ENCODE measurements around the gene LRRC59.
A peak's percentile ranks its signal among the peaks of the same experiment; 100 is the strongest.

LRRC59 gene

DNA sequence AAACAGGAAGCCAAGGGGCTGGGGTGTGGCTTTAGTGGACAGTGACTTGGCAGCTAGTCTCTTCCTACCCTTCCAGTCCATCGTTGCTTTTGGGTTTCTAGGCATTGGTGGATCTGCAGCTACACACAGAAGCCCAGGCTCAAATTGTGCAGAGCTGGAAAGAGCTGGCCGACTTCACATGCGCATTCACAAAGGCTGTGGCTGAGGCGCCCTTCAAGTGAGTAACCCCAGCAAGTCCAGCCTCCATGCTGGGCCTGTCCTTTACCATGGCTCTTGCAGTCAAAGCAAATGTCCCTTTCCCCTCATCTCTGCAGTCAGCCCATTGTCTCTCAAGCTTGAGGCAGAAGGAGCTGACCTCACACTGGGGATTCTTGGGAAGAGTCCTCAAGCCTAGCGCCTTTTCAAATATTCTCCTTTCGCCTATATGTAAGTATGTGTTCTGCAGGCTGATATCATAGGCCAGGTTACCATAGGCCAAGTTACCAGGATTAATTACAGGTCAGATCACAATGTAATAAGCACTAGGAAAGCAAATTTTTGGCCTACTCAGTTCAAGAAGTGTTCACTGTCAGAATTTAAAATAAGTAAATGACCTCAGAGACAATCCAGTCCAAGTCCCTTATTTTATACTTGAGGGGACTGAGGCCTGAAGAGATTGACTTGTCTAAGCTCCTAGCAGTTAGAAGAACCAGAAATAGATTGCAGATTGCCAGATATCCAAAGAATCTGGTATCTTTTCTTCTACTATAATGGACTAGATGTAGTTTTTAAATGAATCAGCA, 17.8 kb downstream of the LRRC59 start:
- TF ChIP-seq GABPA (IDR thresholded peaks at IDR 0.05; ENCODE audit: low read depth) (no peak), SPI1 (IDR thresholded peaks at IDR 0.05; ENCODE audit: borderline replicate concordance, low read depth) (no peak), POLR2AphosphoS5 (IDR thresholded peaks at IDR 0.05; ENCODE audit: low read depth) (no peak)
- TF ChIP-seq, protein P1, sequence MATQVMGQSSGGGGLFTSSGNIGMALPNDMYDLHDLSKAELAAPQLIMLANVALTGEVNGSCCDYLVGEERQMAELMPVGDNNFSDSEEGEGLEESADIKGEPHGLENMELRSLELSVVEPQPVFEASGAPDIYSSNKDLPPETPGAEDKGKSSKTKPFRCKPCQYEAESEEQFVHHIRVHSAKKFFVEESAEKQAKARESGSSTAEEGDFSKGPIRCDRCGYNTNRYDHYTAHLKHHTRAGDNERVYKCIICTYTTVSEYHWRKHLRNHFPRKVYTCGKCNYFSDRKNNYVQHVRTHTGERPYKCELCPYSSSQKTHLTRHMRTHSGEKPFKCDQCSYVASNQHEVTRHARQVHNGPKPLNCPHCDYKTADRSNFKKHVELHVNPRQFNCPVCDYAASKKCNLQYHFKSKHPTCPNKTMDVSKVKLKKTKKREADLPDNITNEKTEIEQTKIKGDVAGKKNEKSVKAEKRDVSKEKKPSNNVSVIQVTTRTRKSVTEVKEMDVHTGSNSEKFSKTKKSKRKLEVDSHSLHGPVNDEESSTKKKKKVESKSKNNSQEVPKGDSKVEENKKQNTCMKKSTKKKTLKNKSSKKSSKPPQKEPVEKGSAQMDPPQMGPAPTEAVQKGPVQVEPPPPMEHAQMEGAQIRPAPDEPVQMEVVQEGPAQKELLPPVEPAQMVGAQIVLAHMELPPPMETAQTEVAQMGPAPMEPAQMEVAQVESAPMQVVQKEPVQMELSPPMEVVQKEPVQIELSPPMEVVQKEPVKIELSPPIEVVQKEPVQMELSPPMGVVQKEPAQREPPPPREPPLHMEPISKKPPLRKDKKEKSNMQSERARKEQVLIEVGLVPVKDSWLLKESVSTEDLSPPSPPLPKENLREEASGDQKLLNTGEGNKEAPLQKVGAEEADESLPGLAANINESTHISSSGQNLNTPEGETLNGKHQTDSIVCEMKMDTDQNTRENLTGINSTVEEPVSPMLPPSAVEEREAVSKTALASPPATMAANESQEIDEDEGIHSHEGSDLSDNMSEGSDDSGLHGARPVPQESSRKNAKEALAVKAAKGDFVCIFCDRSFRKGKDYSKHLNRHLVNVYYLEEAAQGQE (IDR thresholded peaks at IDR 0.05; ENCODE audit: insufficient replicate concordance, low read depth): no peak
- TF ChIP-seq, protein P2, sequence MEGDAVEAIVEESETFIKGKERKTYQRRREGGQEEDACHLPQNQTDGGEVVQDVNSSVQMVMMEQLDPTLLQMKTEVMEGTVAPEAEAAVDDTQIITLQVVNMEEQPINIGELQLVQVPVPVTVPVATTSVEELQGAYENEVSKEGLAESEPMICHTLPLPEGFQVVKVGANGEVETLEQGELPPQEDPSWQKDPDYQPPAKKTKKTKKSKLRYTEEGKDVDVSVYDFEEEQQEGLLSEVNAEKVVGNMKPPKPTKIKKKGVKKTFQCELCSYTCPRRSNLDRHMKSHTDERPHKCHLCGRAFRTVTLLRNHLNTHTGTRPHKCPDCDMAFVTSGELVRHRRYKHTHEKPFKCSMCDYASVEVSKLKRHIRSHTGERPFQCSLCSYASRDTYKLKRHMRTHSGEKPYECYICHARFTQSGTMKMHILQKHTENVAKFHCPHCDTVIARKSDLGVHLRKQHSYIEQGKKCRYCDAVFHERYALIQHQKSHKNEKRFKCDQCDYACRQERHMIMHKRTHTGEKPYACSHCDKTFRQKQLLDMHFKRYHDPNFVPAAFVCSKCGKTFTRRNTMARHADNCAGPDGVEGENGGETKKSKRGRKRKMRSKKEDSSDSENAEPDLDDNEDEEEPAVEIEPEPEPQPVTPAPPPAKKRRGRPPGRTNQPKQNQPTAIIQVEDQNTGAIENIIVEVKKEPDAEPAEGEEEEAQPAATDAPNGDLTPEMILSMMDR (IDR thresholded peaks at IDR 0.05; ENCODE audit: insufficient read depth, low read length): no peak
- H3K27me3 ChIP-seq (ENCODE audit: insufficient read depth, poor library complexity, severe bottlenecking): no peaks in the 10 kb centered on the region
- H3K27ac ChIP-seq (replicated peaks): no peak overlapping the region
- DNase-seq (ENCODE audit: low read depth in 1 of 2, low spot score in 1 of 2): no peak
- H3K4me3 ChIP-seq (replicated peaks; ENCODE audit: insufficient read depth, low read length): no peak overlapping the region

DNA sequence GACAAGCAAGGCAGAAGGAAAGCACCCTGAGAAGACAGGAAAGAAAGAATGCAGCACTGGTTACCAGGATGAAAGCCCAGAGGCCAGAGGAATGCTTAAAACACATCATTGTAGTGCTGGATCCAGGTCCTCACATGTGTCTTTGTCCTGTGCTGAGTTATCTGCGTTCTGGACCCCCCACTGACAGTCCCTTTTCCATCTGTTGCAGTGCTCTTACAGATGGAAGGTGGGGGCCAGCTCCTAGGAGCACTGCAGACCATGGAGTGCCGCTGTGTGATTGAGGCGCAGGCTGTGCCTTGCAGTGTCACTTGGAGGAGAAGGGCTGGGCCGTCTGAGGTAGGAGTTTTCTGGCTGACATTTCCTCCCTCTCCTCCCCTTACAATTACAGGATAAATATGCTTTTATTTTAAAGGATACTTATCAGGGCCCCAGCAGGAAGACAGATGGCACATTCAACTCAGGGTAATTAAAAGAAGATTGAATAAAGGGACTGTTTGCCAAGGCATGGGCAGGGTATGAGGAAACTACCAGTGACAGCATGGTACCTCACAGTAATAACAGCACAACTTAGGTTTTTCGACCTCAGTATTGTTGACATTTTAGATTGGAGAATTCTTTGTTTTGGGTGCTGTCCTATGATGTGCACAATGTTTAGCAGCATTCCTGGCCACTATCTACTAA, 21.3 kb downstream of the LRRC59 start:
- Histone ChIP-seq H3K27me3 (ENCODE audit: insufficient read depth, poor library complexity, severe bottlenecking) (no peaks in the 10 kb centered on the region), H3K27ac (replicated peaks) (no peak overlapping the region), H3K4me3 (replicated peaks; ENCODE audit: insufficient read depth, low read length) (no peak overlapping the region)
- TF ChIP-seq SPI1 (IDR thresholded peaks at IDR 0.05; ENCODE audit: borderline replicate concordance, low read depth) (no peak), POLR2AphosphoS5 (IDR thresholded peaks at IDR 0.05; ENCODE audit: low read depth) (no peak)
- TF ChIP-seq, protein P2 (IDR thresholded peaks at IDR 0.05; ENCODE audit: insufficient read depth, low read length): no peak
- TF ChIP-seq, protein P1 (IDR thresholded peaks at IDR 0.05; ENCODE audit: insufficient replicate concordance, low read depth): no peak
- DNase-seq (ENCODE audit: low read depth in 1 of 2, low spot score in 1 of 2): no peak

DNA sequence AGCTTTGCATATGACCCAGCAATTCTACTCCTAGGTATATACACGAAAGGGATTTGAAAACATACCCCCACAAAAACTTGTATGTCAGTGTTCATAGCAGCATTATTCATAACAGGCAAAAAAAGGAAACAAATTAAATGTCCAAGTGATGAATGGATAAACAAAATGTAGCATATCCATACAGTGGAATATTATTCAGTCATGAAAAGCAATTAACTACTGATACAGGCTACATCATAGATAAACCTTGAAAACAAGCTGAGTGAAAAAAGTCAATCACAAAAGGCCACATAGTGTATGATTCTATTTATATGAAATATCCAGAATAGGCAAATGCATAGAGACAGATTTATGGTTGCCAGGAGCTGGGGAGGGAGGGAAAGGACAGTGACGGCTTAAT, 23.6 kb downstream of the LRRC59 start:
- H3K4me3 ChIP-seq (replicated peaks; ENCODE audit: insufficient read depth, low read length): peak overlapping the region; percentile 61
- no peaks in the 10 kb centered on the region for H3K27me3 ChIP-seq (ENCODE audit: insufficient read depth, poor library complexity, severe bottlenecking)
- DNase-seq (ENCODE audit: low read depth in 1 of 2, low spot score in 1 of 2): no peak
- TF ChIP-seq, protein P2 (IDR thresholded peaks at IDR 0.05; ENCODE audit: insufficient read depth, low read length): no peak
- TF ChIP-seq, protein P1 (IDR thresholded peaks at IDR 0.05; ENCODE audit: insufficient replicate concordance, low read depth): no peak
- no peak for TF ChIP-seq GABPA (IDR thresholded peaks at IDR 0.05; ENCODE audit: low read depth)
- peak overlapping the region; percentile 98 for H3K27ac ChIP-seq (replicated peaks)

Measured in HL-60 (cell line).